Measurements from ENCODE around the gene RNASEH2B.

Gene RNASEH2B

DNA sequence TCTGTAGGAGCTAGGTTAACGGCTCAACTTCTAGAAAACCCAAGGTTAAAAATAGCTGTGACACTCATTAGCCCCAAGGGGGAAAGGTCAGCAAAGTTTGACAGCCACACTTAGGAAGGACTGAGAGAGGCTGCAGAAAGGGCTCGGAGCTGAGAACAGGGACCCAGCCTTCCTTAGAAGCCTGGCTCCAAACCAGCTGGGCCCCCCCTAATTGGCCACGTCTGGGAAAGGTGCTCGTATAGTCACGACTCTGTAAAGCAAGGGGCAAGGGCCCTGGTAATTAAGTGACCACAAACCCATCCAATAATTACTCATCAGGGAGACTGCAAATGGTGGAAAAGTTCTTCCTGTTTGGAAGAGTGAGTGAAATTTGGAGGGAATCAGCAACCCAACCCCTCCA, 90.5 kb downstream of the RNASEH2B start:
- no peak for DNase-seq

DNA sequence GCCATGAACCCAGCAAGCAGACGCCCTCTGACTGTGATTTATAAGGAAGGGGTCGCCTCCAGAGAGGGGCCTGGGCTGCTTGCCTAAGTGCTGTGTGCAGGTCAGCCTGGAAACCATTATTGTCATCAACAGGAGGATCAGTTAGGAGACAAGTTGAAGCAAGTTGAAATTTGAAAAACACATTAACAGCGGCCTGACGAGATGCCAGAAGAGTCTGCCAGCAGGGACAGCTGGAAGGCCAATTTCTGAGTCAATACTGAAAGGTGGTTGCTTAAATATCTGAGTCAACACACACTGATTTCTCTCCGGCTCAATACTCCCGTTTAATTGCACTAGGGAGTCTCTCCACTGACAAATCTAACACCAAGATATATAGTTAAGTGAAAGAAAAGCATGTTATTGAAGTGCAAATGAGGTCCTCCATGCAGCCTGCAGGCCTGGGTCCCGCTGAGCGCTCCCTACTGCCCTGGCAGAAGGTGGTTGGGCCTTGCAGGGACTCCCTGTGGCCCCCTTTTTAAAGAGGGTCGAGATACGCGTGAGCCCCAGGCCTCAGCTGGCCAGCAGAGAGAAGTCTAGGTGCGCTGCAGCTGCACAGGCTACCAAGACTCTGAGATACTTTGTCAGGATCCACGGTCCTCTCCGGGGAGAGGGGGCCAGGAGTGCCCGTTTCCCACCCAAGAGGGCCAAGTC, 91.1 kb downstream of the RNASEH2B start:
- DNase-seq: no peak

DNA sequence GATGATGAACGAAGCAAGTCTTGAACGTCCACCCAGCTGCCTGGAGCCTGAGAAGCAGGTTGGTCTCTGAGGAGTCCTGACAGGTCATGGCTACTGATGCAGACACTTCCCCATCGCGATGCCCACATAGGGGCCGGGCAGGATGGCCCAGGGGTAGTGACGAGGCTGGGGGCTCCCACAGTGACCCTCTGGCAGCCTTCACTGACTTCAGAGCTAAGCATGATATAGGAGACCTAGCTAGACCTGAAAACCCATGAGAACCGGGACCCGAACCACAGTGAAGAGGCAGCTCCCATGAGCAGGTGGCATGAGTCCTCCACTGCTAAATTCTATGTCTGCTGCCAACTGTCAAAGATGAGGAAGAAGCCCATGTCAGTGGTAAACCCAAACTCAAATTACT, 91.7 kb downstream of the RNASEH2B start:
- DNase-seq: no peak

DNA sequence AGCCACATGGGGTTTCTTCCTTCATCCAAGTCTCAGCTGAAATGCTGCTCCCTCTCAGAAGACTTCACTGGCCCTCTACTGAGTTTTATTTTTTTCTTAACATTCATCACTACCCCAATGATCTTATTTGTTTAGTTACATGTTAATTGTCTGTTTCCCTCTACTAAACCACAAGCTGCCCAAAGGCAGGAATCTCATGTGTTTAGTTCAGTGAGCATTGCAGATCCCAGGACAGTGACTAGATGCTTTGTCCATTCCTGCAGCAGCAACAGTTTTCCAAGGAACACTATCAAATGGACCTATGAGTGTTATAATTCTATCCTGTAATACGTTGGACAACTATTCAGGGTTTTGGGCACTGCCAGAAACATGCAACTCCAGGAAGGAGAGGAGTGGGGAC, 93.1 kb downstream of the RNASEH2B start:
- no peak for DNase-seq

DNA sequence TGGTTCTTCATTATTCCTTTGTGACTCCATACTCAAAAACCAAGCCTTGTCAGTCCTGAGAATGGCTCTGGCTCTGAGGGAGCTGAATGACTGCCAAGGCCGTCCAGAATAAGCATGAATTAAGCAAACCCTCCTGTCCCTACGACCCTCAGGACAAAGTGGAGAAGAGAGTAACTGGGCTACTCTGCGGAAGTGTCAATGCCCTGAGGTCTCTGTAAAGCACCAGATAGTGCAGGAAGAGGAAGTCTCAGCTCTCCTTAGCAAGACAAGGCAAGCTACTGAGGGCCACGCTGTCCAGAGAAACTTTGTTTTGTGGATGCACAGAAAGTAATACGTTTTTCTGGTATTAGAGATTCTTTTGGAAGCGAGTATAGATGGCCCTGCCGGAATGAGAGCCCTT, 94.1 kb downstream of the RNASEH2B start:
- DNase-seq: no peak

DNA sequence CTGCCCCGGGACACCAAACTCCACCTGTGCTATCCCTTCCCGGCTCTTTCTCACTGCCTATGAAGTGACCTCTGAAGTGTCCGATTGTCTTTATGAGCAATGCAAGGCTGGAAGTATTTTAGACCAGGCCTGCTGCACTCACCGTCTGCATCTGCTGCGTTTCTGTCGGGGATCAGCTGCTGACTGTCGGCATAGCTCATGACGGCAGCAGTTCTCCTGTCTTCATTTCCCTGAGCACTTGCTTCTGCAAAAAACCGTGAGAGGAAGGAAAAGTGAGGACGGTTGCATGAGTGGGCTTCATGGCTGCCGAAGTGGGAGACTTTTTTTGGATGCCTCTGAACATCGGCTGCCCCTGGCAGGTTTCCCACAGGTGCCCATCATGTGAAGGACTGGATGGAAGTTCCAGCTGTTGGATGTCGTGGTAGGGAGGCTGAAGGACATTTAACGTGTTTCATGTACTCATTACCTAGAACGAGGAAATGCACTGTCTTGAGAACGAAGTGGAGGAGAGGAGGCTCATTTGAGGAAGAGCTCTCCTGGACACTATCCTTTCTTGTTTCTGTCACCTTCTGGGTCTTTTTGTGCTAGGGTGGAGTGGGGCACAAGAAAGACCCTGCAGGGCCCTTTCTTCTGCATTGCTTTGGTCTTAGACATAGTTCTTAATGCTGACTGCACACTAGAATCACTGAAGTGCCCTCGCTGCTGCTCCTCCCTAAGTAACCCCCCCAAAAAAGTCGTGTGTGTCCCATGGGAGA, 94.7 kb downstream of the RNASEH2B start:
- DNase-seq: no peak

DNA sequence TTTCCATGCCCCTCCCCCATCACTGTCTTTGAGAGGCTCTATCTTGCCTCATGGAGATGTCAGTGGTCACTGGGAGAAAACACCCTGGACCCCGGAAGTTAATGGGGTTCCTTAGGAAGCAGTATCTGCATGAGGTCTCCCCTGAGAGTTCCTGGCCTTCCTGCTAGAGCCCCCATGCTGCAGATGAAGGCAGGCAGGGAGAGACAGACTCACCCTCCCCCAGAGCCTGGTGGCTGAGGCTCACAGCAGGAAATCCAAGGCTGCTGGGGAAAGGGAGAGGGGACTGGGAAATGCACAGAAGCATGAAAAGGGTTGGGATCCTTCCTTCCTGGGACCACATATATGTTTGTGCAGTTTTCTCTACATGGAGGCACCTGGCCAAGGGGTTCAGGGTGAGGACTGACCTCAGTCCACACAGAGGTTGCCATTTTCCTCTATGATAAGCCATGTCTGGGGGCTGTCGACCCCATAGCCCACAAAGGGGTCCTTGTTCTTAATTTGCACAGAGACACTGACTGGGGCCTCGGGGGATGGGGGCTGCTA, 95.4 kb downstream of the RNASEH2B start:
- no peak for DNase-seq

DNA sequence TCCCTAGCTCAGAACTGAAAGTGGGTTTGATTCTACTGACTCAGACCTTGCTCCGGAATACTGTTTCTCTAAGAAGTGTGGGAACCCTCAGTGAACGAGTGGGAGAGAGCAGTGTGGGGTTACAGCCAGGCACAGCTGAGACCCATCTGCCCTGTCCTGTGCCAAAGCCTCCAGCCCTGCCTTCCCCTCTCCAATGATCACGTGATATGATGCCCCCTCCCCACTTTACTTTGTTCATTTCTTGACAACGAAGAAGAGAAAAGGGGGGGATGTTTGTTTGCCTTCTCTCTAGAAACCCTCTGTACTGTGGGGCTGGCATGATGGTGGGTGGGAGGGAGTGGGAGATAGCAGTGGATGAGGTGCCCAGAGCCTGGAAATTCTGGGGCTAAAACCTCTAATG, 96.0 kb downstream of the RNASEH2B start:
- no peak for DNase-seq
